HPDE6-E6E7 (cell line): ENCODE measurements around the gene DPM2.

ENCODE experiments used
- DNase-seq: peaks from one replicate; pipeline ENCODE4 v3.0.0; 2011; ENCODE audit warnings: missing footprints; ENCODE audit errors: extremely low spot score

The DPM2 gene

GRCh38 chr9:127955294-127956015 lies 17.8 kb upstream of the DPM2 start:
- DNase-seq: peak; percentile 84

GRCh38 chr9:127954831-127955293 lies 17.2 kb upstream of the DPM2 start:
- no peak for DNase-seq

- DNase-seq: no peak
Measured at GRCh38 chr9:127953768-127954505, 16.3 kb upstream of the DPM2 start.

- no peak for DNase-seq
Measured at GRCh38 chr9:127953154-127953553, 15.5 kb upstream of the DPM2 start.

GRCh38 chr9:127950513-127951289 lies 13.0 kb upstream of the DPM2 start:
- DNase-seq: no peak

GRCh38 chr9:127949827-127950512 lies 12.3 kb upstream of the DPM2 start:
- DNase-seq: no peak

- no peak for DNase-seq
Measured at GRCh38 chr9:127947841-127948710, 10.4 kb upstream of the DPM2 start.

- no peak for DNase-seq
Measured at GRCh38 chr9:127946728-127947127, 9.1 kb upstream of the DPM2 start.

- no peak for DNase-seq
Measured at GRCh38 chr9:127945942-127946341, 8.3 kb upstream of the DPM2 start.

- DNase-seq: no peak
Measured at GRCh38 chr9:127945338-127945737, 7.7 kb upstream of the DPM2 start.

- DNase-seq: no peak
Measured at GRCh38 chr9:127944586-127945218, 7.0 kb upstream of the DPM2 start.

- DNase-seq: peak; percentile 84
Measured at GRCh38 chr9:127943731-127944144, 6.1 kb upstream of the DPM2 start.

- DNase-seq: no peak
Measured at GRCh38 chr9:127943011-127943662, 5.5 kb upstream of the DPM2 start.

GRCh38 chr9:127942216-127943010 lies 4.8 kb upstream of the DPM2 start:
- no peak for DNase-seq

- no peak for DNase-seq
Measured at GRCh38 chr9:127941961-127942215, 4.2 kb upstream of the DPM2 start.

- DNase-seq: no peak
Measured at GRCh38 chr9:127941062-127941960, 3.7 kb upstream of the DPM2 start.

- no peak for DNase-seq
Measured at GRCh38 chr9:127940593-127940992, 2.9 kb upstream of the DPM2 start.

GRCh38 chr9:127938298-127938690 lies 640 bp upstream of the DPM2 start:
- DNase-seq: no peak
